ENCODE measurements around the gene BIN1. TPM values are rescaled to one million over a fixed set of nuclear protein-coding genes. Genes with fewer than 3 reads are reported as not detected.

BIN1 gene
- polyA plus RNA-seq, 1 experiment, result 37.6 TPM

DNA sequence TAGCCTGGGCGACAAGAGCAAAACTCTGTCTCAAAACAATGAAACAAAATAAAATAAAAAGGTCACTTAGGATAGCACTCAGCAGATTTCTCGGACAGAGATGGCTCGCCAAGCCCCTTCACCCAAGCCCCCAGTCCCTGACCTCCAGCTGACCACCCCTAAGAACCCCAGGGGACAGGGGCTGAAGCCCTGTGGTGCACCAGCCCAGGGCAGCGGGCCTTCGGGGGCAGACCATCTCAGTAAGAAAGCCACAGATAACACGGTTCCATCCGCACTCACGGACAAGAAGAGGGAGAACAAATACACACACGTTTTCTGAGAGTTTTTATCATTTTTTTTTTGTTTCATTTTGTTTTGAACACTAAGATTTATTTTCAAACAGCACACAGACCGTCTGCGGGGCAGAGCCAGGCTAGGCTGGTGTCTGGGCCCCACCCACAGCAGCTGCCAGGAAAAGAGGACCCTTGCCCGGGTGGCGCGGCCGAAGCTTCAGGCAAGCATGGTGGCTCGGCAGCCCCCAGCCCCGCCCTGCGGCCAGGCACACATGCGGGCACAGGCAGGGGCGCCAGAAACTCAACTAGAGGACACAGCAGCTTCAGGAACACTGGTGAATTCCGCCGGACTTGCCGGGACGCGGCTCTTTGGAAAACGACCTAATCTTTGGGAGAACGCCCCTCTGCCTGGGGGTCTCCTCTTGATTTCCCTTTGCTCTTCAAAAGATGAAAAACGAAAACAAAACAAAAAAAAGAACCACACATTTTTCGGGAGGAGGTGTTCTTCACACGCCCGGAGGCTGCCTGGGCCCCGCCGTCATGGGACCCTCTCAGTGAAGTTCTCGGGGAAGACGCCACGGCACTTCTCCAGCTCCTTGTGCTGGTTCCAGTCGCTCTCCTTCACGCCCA, 59.0 kb downstream of the BIN1 start:
- TF ChIP-seq, protein P1, sequence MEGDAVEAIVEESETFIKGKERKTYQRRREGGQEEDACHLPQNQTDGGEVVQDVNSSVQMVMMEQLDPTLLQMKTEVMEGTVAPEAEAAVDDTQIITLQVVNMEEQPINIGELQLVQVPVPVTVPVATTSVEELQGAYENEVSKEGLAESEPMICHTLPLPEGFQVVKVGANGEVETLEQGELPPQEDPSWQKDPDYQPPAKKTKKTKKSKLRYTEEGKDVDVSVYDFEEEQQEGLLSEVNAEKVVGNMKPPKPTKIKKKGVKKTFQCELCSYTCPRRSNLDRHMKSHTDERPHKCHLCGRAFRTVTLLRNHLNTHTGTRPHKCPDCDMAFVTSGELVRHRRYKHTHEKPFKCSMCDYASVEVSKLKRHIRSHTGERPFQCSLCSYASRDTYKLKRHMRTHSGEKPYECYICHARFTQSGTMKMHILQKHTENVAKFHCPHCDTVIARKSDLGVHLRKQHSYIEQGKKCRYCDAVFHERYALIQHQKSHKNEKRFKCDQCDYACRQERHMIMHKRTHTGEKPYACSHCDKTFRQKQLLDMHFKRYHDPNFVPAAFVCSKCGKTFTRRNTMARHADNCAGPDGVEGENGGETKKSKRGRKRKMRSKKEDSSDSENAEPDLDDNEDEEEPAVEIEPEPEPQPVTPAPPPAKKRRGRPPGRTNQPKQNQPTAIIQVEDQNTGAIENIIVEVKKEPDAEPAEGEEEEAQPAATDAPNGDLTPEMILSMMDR (IDR thresholded peaks at IDR 0.05; ENCODE audit: insufficient read depth, low read depth, low read length), result no peak
- POLR2A ChIA-PET, result no interaction called here
- no peak overlapping the region for H3K4me3 ChIP-seq (ENCODE audit: low read depth, low read length)
- peaks cover 6% of the 10 kb centered on the region for H3K36me3 ChIP-seq (ENCODE audit: control insufficient read depth, insufficient read depth, low read length)
- H3K27me3 ChIP-seq (ENCODE audit: control insufficient read depth, insufficient read depth, low read length), result no peaks in the 10 kb centered on the region
- CTCF ChIA-PET, result no interaction called here
- no peak for DNase-seq (ENCODE audit: low read depth)

DNA sequence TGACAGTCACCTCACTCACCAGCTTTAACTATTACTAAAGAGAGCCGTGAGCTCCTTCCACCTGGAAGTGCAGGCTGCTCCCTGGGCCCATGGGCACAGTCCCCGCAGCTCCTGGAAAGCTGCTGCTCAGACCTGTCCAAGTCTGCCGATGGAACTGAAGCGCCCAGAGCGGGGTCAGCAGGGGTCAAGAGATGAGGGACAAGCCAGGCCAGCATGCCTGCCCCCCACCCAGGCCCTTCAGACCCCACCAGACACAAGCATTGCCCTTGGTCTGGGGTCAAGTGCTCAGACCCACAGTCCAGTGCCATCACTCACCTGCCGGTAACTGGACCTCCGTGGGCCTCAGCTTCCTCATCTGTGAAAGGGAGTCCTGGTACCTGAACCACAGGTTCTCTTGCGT, 59.9 kb downstream of the BIN1 start:
- no peaks in the 10 kb centered on the region for H3K27me3 ChIP-seq (ENCODE audit: control insufficient read depth, insufficient read depth, low read length)
- peaks cover 6% of the 10 kb centered on the region for H3K36me3 ChIP-seq (ENCODE audit: control insufficient read depth, insufficient read depth, low read length)
- DNase-seq (ENCODE audit: low read depth), result no peak
- POLR2A ChIA-PET, result no interaction called here
- no peak overlapping the region for H3K4me3 ChIP-seq (ENCODE audit: low read depth, low read length)
- TF ChIP-seq, protein P1 (IDR thresholded peaks at IDR 0.05; ENCODE audit: insufficient read depth, low read depth, low read length), result no peak
- CTCF ChIA-PET, result no interaction called here

DNA sequence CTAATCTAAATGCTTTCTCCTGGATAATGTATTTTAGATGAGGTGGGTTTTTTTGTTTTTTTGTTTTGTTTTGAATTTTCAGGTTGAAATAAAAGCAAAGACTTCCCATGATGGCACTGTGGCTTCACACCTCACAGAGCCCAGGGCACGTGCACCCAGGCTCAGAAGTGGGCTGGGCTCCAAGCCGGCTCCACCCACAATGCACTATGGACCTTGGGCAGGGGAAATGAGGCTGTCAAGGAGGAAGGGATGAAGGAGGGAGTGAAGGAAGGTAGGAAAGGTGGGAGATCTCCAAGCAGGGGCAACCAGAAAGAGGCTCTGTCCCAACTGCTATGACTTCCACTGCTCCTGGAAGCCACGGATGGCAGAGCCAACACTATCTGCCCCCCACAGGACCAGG, 60.4 kb downstream of the BIN1 start:
- Histone ChIP-seq H3K36me3 (ENCODE audit: control insufficient read depth, insufficient read depth, low read length) (peaks cover 6% of the 10 kb centered on the region), H3K27me3 (ENCODE audit: control insufficient read depth, insufficient read depth, low read length) (no peaks in the 10 kb centered on the region), H3K4me3 (ENCODE audit: low read depth, low read length) (no peak overlapping the region)
- TF ChIP-seq, protein P1 (IDR thresholded peaks at IDR 0.05; ENCODE audit: insufficient read depth, low read depth, low read length), result no peak
- CTCF ChIA-PET, result no interaction called here
- POLR2A ChIA-PET, result no interaction called here
- DNase-seq (ENCODE audit: low read depth), result no peak

DNA sequence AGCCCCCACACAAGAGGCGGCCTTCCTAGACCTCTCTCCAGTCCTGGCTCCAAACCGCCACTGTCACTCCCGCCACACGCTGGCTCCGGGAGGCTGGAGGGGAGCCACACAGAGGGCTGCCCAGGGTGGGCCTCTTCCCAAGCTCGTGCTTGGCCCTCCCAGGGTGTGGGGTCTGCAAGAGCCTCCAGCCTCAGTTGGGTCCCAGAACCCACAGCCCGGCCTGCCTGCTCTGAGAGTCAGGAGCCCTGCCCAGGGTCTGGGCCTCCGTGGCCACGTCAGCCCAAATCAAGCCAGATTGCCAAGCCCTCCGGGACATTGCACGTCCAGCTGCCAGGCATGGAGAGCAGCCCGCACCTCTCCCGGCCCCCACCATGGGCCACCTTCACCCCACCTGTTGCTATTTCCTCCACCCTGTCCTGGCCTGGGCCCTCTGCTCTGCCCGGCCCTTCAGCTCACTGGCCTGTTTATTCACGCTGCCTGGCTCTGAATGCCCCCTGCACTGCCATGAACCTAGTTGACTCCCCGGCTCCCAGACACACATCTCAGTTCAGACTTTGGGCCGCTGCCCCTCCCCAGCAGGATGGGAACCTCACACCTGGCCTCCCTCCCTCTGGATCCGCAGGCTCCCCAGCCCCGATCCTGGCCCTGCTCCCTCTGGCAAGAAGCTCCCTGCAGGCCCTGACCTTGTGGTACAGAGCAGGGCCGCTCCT, 61.0 kb downstream of the BIN1 start:
- ChIA-PET CTCF (no interaction called here), POLR2A (no interaction called here)
- H3K4me3 ChIP-seq (ENCODE audit: low read depth, low read length), result no peak overlapping the region
- no peak for DNase-seq (ENCODE audit: low read depth)
- peaks cover 6% of the 10 kb centered on the region for H3K36me3 ChIP-seq (ENCODE audit: control insufficient read depth, insufficient read depth, low read length)
- TF ChIP-seq, protein P1 (IDR thresholded peaks at IDR 0.05; ENCODE audit: insufficient read depth, low read depth, low read length), result no peak
- no peaks in the 10 kb centered on the region for H3K27me3 ChIP-seq (ENCODE audit: control insufficient read depth, insufficient read depth, low read length)

DNA sequence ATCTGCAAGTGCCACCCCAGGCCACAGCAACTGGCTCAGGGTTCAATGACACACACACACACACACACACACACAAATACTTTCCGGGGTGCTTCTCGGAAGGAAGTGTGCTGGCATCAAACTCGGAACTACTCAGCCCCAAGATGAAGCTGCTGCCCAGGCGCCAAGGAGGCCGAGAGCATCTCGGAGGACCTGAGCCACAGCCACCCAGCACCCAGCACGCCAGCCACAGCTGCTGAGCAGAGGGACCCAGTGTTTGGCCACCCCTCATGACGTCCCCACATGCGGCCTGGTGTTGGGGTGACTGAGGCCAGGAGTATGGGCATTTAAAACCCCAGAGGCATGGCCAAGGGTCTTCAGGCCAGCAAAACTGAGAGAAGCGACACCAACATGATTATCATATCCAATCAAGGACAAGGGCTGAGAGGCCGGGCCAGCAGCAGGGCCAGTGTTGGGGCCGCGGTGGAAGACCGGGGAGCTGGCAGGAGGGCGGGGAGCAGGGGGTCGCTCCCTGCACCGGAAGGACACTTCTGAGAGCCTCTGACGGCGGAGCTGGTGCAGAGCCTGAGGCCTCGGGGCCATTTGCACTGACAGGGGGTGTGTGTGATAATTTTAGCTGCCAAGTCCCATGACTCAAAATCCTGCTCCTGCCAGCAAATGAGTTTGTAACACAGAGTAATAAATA, 61.8 kb downstream of the BIN1 start:
- CTCF ChIA-PET, result interaction anchor here (1.3 kb wide), 1 partner anchor 8 kb away, joined by 4 read pairs; no protein-coding TSS in a partner anchor
- TF ChIP-seq, protein P1 (IDR thresholded peaks at IDR 0.05; ENCODE audit: insufficient read depth, low read depth, low read length), result no peak
- DNase-seq (ENCODE audit: low read depth), result no peak
- Histone ChIP-seq H3K4me3 (ENCODE audit: low read depth, low read length) (no peak overlapping the region), H3K36me3 (ENCODE audit: control insufficient read depth, insufficient read depth, low read length) (peaks cover 6% of the 10 kb centered on the region), H3K27me3 (ENCODE audit: control insufficient read depth, insufficient read depth, low read length) (no peaks in the 10 kb centered on the region)
- POLR2A ChIA-PET, result no interaction called here
